Left ventricle myocardium inferior (tissue), 1 donor: ENCODE measurements around the gene TAB2. TPM values are rescaled to one million over a fixed set of nuclear protein-coding genes. Genes with fewer than 3 reads are reported as not detected.
"Not testable (repeated sequence)": the region's sequence is repeated elsewhere in the genome, so short reads cannot be mapped to it uniquely, and the experiment has no call there.

Experiments
- DNase-seq: peaks from one replicate; pipeline ENCODE4 v3.0.0-alpha.2; 2020
- H3K27ac ChIP-seq: fragments of 200-600 bp; replicated peaks from 2 replicates; pipeline ENCODE4 v1.8.0; 2021
- H3K27me3 ChIP-seq: fragments of 200-600 bp; 2 replicates; pipeline ENCODE4 v1.8.0; 2021; ENCODE audit warnings: low read depth
- H3K36me3 ChIP-seq: fragments of 200-600 bp; 2 replicates; pipeline ENCODE4 v1.8.0; 2021
- H3K4me1 ChIP-seq: fragments of 200-600 bp; 2 replicates; pipeline ENCODE4 v1.8.0; 2021
- H3K4me3 ChIP-seq: fragments of 200-600 bp; 2 replicates; pipeline ENCODE4 v1.8.0; 2021; ENCODE audit warnings: mild to moderate bottlenecking, moderate library complexity
- H3K9me3 ChIP-seq: fragments of 200-600 bp; replicated peaks from 2 replicates; pipeline ENCODE4 v1.8.0; 2021
- intact Hi-C: fragments of 100-400 bp; cut with micrococcal nuclease; formaldehyde crosslinking; loops from one replicate; pipeline ENCODE4 v1.11.0; 2022
- total RNA-seq: library from RNA; stranded (reverse); fragmentation: NEBNext Ultra II Directional; extraction: Animal tissue kit (Norgen Biotek cat#: 25700); gene quantifications from one replicate; pipeline ENCODE4 v1.2.1, GENCODE V29; 2021
- TF ChIP-seq, protein P1 (sequence below): fragments of 200-600 bp; IDR thresholded peaks from 2 replicates; pipeline ENCODE4 v1.8.0; 2021; ENCODE audit warnings: antibody characterized with exemption, mild to moderate bottlenecking, borderline replicate concordance
- donor health status: DM: no; HTN: yes; CAD: no; lungs with severe emphysema.

Gene TAB2
- total RNA-seq, 1 donor from 2014 or later, result 56.7 TPM

DNA sequence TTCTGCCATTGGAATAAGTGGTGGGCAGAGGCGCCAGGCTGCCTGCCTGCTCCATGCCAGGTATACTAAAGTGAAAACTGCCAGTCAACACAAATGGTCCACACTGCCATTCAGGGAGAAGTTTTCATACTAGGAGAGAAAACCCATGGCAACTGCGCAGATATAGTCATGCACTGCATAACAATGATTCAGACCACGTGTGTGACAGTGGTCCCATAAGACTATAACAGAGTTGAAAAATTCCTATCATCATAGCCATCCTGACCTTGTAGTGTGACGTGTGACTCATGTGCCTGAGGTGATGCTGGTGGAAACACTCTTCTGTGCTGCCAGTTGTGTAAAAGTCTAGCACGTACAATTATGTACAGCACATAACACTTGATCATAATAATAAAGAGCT, 142.2 kb downstream of the TAB2 start:
- intact Hi-C loops, result no loop called here

DNA sequence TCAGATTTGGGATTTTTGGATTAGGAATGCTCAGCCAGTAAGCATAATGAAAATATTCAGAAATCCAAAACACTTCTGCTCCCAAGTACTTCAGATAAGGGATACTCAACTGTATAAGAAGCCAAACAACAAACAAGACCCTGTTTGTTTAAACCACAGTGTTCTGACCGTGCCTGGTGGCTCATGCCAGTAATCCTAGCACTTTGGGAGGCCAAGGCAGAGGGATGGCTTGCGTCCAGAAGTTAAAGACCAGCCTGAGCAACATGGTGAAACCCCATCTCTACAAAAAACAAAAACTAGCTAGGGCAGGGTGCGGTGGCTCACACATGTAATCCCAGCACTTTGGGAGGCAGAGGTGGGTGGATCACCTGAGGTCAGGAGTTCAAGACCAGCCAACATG, 142.7 kb downstream of the TAB2 start:
- Histone ChIP-seq H3K4me1 (peaks cover 30% of the 10 kb centered on the region), H3K27me3 (peaks cover 44% of the 10 kb centered on the region)
- H3K4me3 ChIP-seq, intact Hi-C loops, H3K27ac ChIP-seq, DNase-seq, H3K36me3 ChIP-seq, H3K9me3 ChIP-seq: not testable (repeated sequence)

More for the DNA sequence above, 142.2 kb downstream of the TAB2 start:
- Histone ChIP-seq H3K4me1 (peaks cover 35% of the 10 kb centered on the region), H3K4me3 (no peak overlapping the region), H3K9me3 (no peaks in the 10 kb centered on the region), H3K27me3 (peaks cover 44% of the 10 kb centered on the region), H3K36me3 (no peaks in the 10 kb centered on the region), H3K27ac (no peak overlapping the region)
- TF ChIP-seq, protein P1, sequence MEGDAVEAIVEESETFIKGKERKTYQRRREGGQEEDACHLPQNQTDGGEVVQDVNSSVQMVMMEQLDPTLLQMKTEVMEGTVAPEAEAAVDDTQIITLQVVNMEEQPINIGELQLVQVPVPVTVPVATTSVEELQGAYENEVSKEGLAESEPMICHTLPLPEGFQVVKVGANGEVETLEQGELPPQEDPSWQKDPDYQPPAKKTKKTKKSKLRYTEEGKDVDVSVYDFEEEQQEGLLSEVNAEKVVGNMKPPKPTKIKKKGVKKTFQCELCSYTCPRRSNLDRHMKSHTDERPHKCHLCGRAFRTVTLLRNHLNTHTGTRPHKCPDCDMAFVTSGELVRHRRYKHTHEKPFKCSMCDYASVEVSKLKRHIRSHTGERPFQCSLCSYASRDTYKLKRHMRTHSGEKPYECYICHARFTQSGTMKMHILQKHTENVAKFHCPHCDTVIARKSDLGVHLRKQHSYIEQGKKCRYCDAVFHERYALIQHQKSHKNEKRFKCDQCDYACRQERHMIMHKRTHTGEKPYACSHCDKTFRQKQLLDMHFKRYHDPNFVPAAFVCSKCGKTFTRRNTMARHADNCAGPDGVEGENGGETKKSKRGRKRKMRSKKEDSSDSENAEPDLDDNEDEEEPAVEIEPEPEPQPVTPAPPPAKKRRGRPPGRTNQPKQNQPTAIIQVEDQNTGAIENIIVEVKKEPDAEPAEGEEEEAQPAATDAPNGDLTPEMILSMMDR, result no peak
- no peak for DNase-seq

Other genes with a start within 250 kb of the TAB2 start
- 0.27 TPM for gene SUMO4, start 82.5 kb downstream of the TAB2 start, total RNA-seq
- gene ZC3H12D, start 167.3 kb downstream of the TAB2 start, total RNA-seq, result 0.25 TPM
- 15.7 TPM for gene PPIL4, start 228.3 kb downstream of the TAB2 start, total RNA-seq
- gene GINM1, start 248.7 kb downstream of the TAB2 start, total RNA-seq, result 52.0 TPM